Activated CD4-positive, alpha-beta T cell treated with anti-CD3 and anti-CD28 coated beads for 36 hours (primary cell): ENCODE results near the gene KLF7. TPM values are rescaled to one million over a fixed set of nuclear protein-coding genes. Genes with fewer than 3 reads are reported as not detected.

Experiments
- ATAC-seq: fragments of 200-7000 bp; cut with Tn5 transposase; one replicate; pipeline ENCODE4 v1.10.0; 2021; ENCODE audit warnings: mild to moderate bottlenecking, moderate library complexity
- CTCF ChIA-PET: fragments of 350-600 bp; sonication (Branson Sonifier 250); formaldehyde crosslinking; loops from one replicate; lab custom pipeline; 2021; ENCODE audit warnings: antibody characterized with exemption; lab: Charles Lee
- POLR2A ChIA-PET: fragments of 350-600 bp; sonication (Branson Sonifier 250); formaldehyde crosslinking; loops from one replicate; lab custom pipeline; 2021; ENCODE audit warnings: antibody characterized with exemption, inconsistent platforms; lab: Charles Lee
- DNase-seq: peaks from one replicate; pipeline ENCODE4 v3.0.0-alpha.2; 2020
- H3K27ac Mint-ChIP-seq: one replicate; pipeline ENCODE4 v1.8.0; 2021; ENCODE audit warnings: mixed read lengths
- H3K27me3 Mint-ChIP-seq: one replicate; pipeline ENCODE4 v1.8.0; 2021; ENCODE audit warnings: mixed read lengths
- H3K36me3 Mint-ChIP-seq: one replicate; pipeline ENCODE4 v1.8.0; 2021; ENCODE audit warnings: low read depth, mixed read lengths
- H3K4me1 Mint-ChIP-seq: one replicate; pipeline ENCODE4 v1.8.0; 2021; ENCODE audit warnings: mixed read lengths
- H3K4me3 Mint-ChIP-seq: one replicate; pipeline ENCODE4 v1.8.0; 2021; ENCODE audit warnings: mild to moderate bottlenecking, moderate library complexity, mixed read lengths
- H3K9me3 Mint-ChIP-seq: one replicate; pipeline ENCODE4 v1.8.0; 2021; ENCODE audit warnings: low read depth, mixed read lengths
- intact Hi-C, 2 experiments: fragments of 100-400 bp; cut with DNase I in 1 of 2; cut with micrococcal nuclease in 1 of 2; formaldehyde crosslinking; loops; one replicate each; pipeline versions ENCODE4 v1.14.2 to v1.15.1; 2022 to 2024; cut with DNase I, micrococcal nuclease
- total RNA-seq, 2 experiments: library from RNA; stranded (reverse); gene quantifications; one replicate each; pipeline ENCODE4 v1.2.3, GENCODE V29; 2021

KLF7 gene
- total RNA-seq, 2 experiments from 2014 or later: 21.9 to 32.7 TPM

GRCh38 chr2:207160115-207160514 lies 5.6 kb downstream of the KLF7 start:
- H3K9me3 Mint-ChIP-seq: no peaks in the 10 kb centered on the region

GRCh38 chr2:207159002-207159401 lies 6.7 kb downstream of the KLF7 start:
- ChIA-PET CTCF (interaction anchor here (1.1 kb wide), 1 partner anchor 36 kb away, joined by 3 read pairs; no protein-coding TSS in a partner anchor), POLR2A (no interaction called here)
- intact Hi-C loops: loop anchor here (5.0 kb wide), 2 partner anchors 83 to 87 kb away; no protein-coding TSS in a partner anchor

More at GRCh38 chr2:207160115-207160514, 5.6 kb downstream of the KLF7 start:
- no peak for DNase-seq
- intact Hi-C loops: loop anchor here (5.0 to 10.0 kb wide), 4 partner anchors 113 to 365 kb away; no protein-coding TSS in a partner anchor
- ChIA-PET POLR2A (no interaction called here), CTCF (no interaction called here)
- ATAC-seq: no peak
- H3K4me1 Mint-ChIP-seq: peaks cover 74% of the 10 kb centered on the region
- H3K27me3 Mint-ChIP-seq: no peaks in the 10 kb centered on the region
- H3K27ac Mint-ChIP-seq: no peak overlapping the region
- H3K4me3 Mint-ChIP-seq: no peak overlapping the region
- peaks cover 9% of the 10 kb centered on the region for H3K36me3 Mint-ChIP-seq

GRCh38 chr2:207157731-207158130 lies 8.0 kb downstream of the KLF7 start:
- no peak for DNase-seq
- intact Hi-C loops: loop anchor here (1.0 to 5.0 kb wide), 5 partner anchors 9 to 85 kb away; no protein-coding TSS in a partner anchor
- Mint-ChIP-seq H3K9me3 (no peaks in the 10 kb centered on the region), H3K36me3 (peaks cover 6% of the 10 kb centered on the region), H3K27me3 (no peaks in the 10 kb centered on the region), H3K4me1 (peaks cover 81% of the 10 kb centered on the region), H3K4me3 (no peak overlapping the region), H3K27ac (no peak overlapping the region)
- CTCF ChIA-PET: interaction anchor here (1.0 kb wide), 1 partner anchor 9 kb away, joined by 3 read pairs; no protein-coding TSS in a partner anchor
- ATAC-seq: no peak
- POLR2A ChIA-PET: no interaction called here

More at GRCh38 chr2:207159002-207159401, 6.7 kb downstream of the KLF7 start:
- Mint-ChIP-seq H3K27me3 (no peaks in the 10 kb centered on the region), H3K9me3 (no peaks in the 10 kb centered on the region), H3K4me1 (peaks cover 81% of the 10 kb centered on the region), H3K36me3 (peaks cover 6% of the 10 kb centered on the region), H3K27ac (no peak overlapping the region), H3K4me3 (no peak overlapping the region)
- no peak for DNase-seq
- ATAC-seq: no peak

GRCh38 chr2:207157162-207157481 lies 8.6 kb downstream of the KLF7 start:
- Mint-ChIP-seq H3K9me3 (no peaks in the 10 kb centered on the region), H3K27me3 (no peaks in the 10 kb centered on the region), H3K4me3 (no peak overlapping the region), H3K27ac (no peak overlapping the region), H3K4me1 (peaks cover 81% of the 10 kb centered on the region), H3K36me3 (peaks cover 6% of the 10 kb centered on the region)
- CTCF ChIA-PET: interaction anchor here (0.5 to 2.4 kb wide), 5 partner anchors 9 to 580 kb away, joined by 3 to 13 read pairs (median 5); no protein-coding TSS in a partner anchor
- intact Hi-C loops: loop anchor here (1.0 to 5.0 kb wide), 5 partner anchors 9 to 85 kb away; no protein-coding TSS in a partner anchor
- DNase-seq (no peak), ATAC-seq (no peak)
- POLR2A ChIA-PET: interaction anchor here (0.7 to 1.3 kb wide), 5 partner anchors 9 to 176 kb away, joined by 5 to 11 read pairs (median 7); partner anchors contain the start of gene KLF7

DNA sequence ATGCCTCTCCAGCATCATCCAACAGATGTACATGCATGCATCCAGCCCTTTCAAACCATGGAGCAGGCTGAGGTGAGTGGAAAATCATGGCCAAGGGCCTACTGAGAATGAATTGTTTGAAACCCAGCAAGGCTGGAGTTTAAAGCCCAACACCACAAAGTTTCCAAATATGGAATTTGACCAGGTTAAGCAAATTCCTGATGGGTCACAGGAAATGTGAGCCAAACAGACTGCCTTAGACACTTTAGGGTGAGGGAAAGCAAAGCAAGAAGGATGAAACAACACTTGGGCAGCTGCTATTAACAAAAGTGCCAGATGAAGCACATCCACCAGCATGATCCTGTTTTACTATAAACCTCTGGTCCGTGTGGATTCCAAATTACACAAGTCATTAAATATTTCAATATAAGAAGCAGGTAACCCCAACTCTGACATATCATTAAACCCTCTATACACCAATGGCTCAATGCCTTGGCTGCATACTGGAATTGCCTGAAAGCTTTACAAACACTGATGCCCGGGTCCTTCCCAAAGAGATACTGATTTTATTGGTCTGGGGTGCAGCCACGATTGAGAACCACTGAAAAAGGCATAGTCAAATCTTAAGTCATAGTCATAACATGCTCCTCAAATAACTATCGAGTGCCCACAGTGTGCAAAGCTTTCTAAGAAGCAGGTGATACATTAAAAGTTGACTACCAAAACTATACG lies 9.1 kb downstream of the KLF7 start:
- Mint-ChIP-seq H3K27ac (peak overlapping the region; percentile 8), H3K4me3 (no peak overlapping the region)
- POLR2A ChIA-PET: interaction anchor here (0.7 to 1.3 kb wide), 6 partner anchors 9 to 176 kb away, joined by 3 to 11 read pairs (median 6); partner anchors contain the start of gene KLF7

GRCh38 chr2:207155516-207156444 lies 10.0 kb downstream of the KLF7 start:
- peaks cover 3% of the 10 kb centered on the region for H3K36me3 Mint-ChIP-seq
- peak overlapping the region; percentile 30 for H3K27ac Mint-ChIP-seq
- ChIA-PET CTCF (interaction anchor here (0.7 to 2.4 kb wide), 9 partner anchors 9 to 1293 kb away, joined by 3 to 13 read pairs (median 4); no protein-coding TSS in a partner anchor), POLR2A (interaction anchor here (1.2 to 1.3 kb wide), 3 partner anchors 10 to 33 kb away, joined by 3 to 6 read pairs (median 5); partner anchors contain the start of gene KLF7)
- no peaks in the 10 kb centered on the region for H3K9me3 Mint-ChIP-seq
- H3K4me1 Mint-ChIP-seq: peaks cover 76% of the 10 kb centered on the region
- intact Hi-C loops: loop anchor here (1.0 to 5.0 kb wide), 6 partner anchors 12 to 87 kb away; no protein-coding TSS in a partner anchor
- no peaks in the 10 kb centered on the region for H3K27me3 Mint-ChIP-seq
- ATAC-seq (peak; percentile 47), DNase-seq (peak; percentile 47)
- H3K4me3 Mint-ChIP-seq: no peak overlapping the region

More for the DNA sequence above, 9.1 kb downstream of the KLF7 start:
- Mint-ChIP-seq H3K36me3 (peaks cover 6% of the 10 kb centered on the region), H3K9me3 (no peaks in the 10 kb centered on the region), H3K27me3 (no peaks in the 10 kb centered on the region), H3K4me1 (peaks cover 79% of the 10 kb centered on the region)
- CTCF ChIA-PET: interaction anchor here (0.5 to 2.4 kb wide), 10 partner anchors 8 to 1293 kb away, joined by 3 to 13 read pairs (median 4); no protein-coding TSS in a partner anchor
- DNase-seq (peak; percentile 65), ATAC-seq (peak; percentile 83)
- intact Hi-C loops: loop anchor here (1.0 to 5.0 kb wide), 7 partner anchors 10 to 86 kb away; no protein-coding TSS in a partner anchor

- ATAC-seq (no peak), DNase-seq (no peak)
- intact Hi-C loops: loop anchor here (5.0 kb wide), 2 partner anchors 83 to 87 kb away; no protein-coding TSS in a partner anchor
- ChIA-PET POLR2A (no interaction called here), CTCF (interaction anchor here (1.0 to 2.4 kb wide), 5 partner anchors 8 to 352 kb away, joined by 3 to 13 read pairs (median 4); no protein-coding TSS in a partner anchor)
- Mint-ChIP-seq H3K36me3 (peaks cover 3% of the 10 kb centered on the region), H3K27me3 (no peaks in the 10 kb centered on the region), H3K4me1 (peaks cover 83% of the 10 kb centered on the region), H3K4me3 (no peak overlapping the region), H3K9me3 (no peaks in the 10 kb centered on the region), H3K27ac (no peak overlapping the region)
These were observed 10.9 kb downstream of the KLF7 start for GRCh38 chr2:207154556-207155510.

- Mint-ChIP-seq H3K27me3 (no peaks in the 10 kb centered on the region), H3K4me1 (peaks cover 89% of the 10 kb centered on the region), H3K9me3 (no peaks in the 10 kb centered on the region), H3K27ac (no peak overlapping the region), H3K4me3 (no peak overlapping the region), H3K36me3 (peaks cover 10% of the 10 kb centered on the region)
- DNase-seq: no peak
- ATAC-seq: no peak
- CTCF ChIA-PET: interaction anchor here (1.4 to 1.6 kb wide), 2 partner anchors 9 to 14 kb away, joined by 3 to 5 read pairs; no protein-coding TSS in a partner anchor
- POLR2A ChIA-PET: interaction anchor here (0.7 to 1.2 kb wide), 4 partner anchors 10 to 540 kb away, joined by 3 to 6 read pairs (median 4); no protein-coding TSS in a partner anchor
- intact Hi-C loops: no loop called here
These were observed 12.3 kb downstream of the KLF7 start for GRCh38 chr2:207153266-207153975.

GRCh38 chr2:207151048-207151447 lies 14.7 kb downstream of the KLF7 start:
- no peaks in the 10 kb centered on the region for H3K9me3 Mint-ChIP-seq
- intact Hi-C loops: no loop called here
- no peak for DNase-seq
- H3K27ac Mint-ChIP-seq: no peak overlapping the region
- POLR2A ChIA-PET: no interaction called here
- no peaks in the 10 kb centered on the region for H3K27me3 Mint-ChIP-seq
- H3K36me3 Mint-ChIP-seq: peaks cover 18% of the 10 kb centered on the region
- no peak for ATAC-seq
- no peak overlapping the region for H3K4me3 Mint-ChIP-seq
- CTCF ChIA-PET: interaction anchor here (1.0 to 2.4 kb wide), 4 partner anchors 9 to 15 kb away, joined by 3 to 7 read pairs (median 5); partner anchors contain the start of gene KLF7
- H3K4me1 Mint-ChIP-seq: peaks cover 73% of the 10 kb centered on the region
